AML-193 (cell line): ENCODE measurements around the gene TRPM1.

Experiments used
- DNase-seq, 2 experiments: peaks; one replicate each; lab custom pipeline; 2025; lab: John Stamatoyannopoulos, UW

The TRPM1 gene

GRCh38 chr15:31049111-31049510 is 52.4 kb downstream of the TRPM1 start:
- peak; percentile 12 to 59 for DNase-seq

- DNase-seq: no peak
Observed at GRCh38 chr15:31047437-31047836, 54.1 kb downstream of the TRPM1 start.

- no peak for DNase-seq
Observed at GRCh38 chr15:31046759-31047359, 54.7 kb downstream of the TRPM1 start.

- DNase-seq: no peak
Observed at GRCh38 chr15:31045606-31046005, 55.9 kb downstream of the TRPM1 start.

GRCh38 chr15:31042751-31043150 is 58.8 kb downstream of the TRPM1 start:
- DNase-seq: no peak

GRCh38 chr15:31041610-31042009 is 59.9 kb downstream of the TRPM1 start:
- no peak for DNase-seq

GRCh38 chr15:31040611-31041010 is 60.9 kb downstream of the TRPM1 start:
- no peak for DNase-seq

GRCh38 chr15:31039961-31040360 is 61.6 kb downstream of the TRPM1 start:
- no peak for DNase-seq

- DNase-seq: no peak
Observed at GRCh38 chr15:31037731-31038477, 63.6 kb downstream of the TRPM1 start.

GRCh38 chr15:31036783-31037182 is 64.7 kb downstream of the TRPM1 start:
- DNase-seq: no peak

GRCh38 chr15:31035610-31036009 is 65.9 kb downstream of the TRPM1 start:
- DNase-seq: no peak

GRCh38 chr15:31034152-31034551 is 67.4 kb downstream of the TRPM1 start:
- no peak for DNase-seq

- DNase-seq: no peak
Observed at GRCh38 chr15:31032961-31033371, 68.6 kb downstream of the TRPM1 start.

- no peak for DNase-seq
Observed at GRCh38 chr15:31031471-31032067, 70.0 kb downstream of the TRPM1 start.

- no peak for DNase-seq
Observed at GRCh38 chr15:31027910-31028578, 73.5 kb downstream of the TRPM1 start.

GRCh38 chr15:31025996-31026395 is 75.5 kb downstream of the TRPM1 start:
- DNase-seq: no peak

- DNase-seq: no peak
Observed at GRCh38 chr15:31024979-31025378, 76.5 kb downstream of the TRPM1 start.

GRCh38 chr15:31024330-31024729 is 77.2 kb downstream of the TRPM1 start:
- DNase-seq: no peak

GRCh38 chr15:31023841-31024240 is 77.7 kb downstream of the TRPM1 start:
- no peak for DNase-seq

GRCh38 chr15:31021067-31021665 is 80.4 kb downstream of the TRPM1 start:
- DNase-seq: no peak

GRCh38 chr15:31020542-31020941 is 81.0 kb downstream of the TRPM1 start:
- DNase-seq: no peak

- DNase-seq: no peak
Observed at GRCh38 chr15:31019986-31020385, 81.5 kb downstream of the TRPM1 start.
